GM18502 (cell line): Measurements from ENCODE around the gene LYG1.
A peak's percentile ranks its signal among the peaks of the same experiment; 100 is the strongest.
"Not testable (repeated sequence)": the region's sequence is repeated elsewhere in the genome, so short reads cannot be mapped to it uniquely, and the experiment has no call there.

Experiments used
- ATAC-seq: cut with Tn5 transposase; IDR thresholded peaks from one replicate; pipeline ENCODE4 v1.9.1; 2021; ENCODE audit warnings: mild to moderate bottlenecking; ENCODE audit not compliant: unreplicated experiment, poor library complexity

Gene LYG1

DNA sequence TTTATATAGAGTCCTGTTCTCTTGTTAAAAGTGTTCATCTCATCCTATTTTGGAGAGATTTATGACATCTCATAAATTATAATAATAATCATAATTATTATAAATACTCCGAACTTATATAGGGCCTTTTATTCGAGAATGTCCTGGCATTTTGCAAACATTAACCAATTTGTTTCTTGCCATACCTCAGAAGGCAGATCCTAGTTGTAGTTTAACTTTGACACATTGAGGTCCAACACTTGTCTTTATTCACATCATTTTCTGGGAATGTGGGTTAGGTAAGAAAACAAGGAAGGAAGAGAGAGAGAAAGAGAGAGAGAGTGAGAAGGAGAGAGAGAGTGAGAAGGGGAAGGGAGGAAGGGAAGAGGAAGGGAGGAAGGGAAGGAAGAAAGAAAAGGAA lies at the start of gene LYG1:
Gene LYG1, minus strand, starts transcription at position 101 of the 400 bp plus-strand sequence. CDS start 5,527 bp downstream, outside the sequence.
- ATAC-seq: not testable (repeated sequence)

DNA sequence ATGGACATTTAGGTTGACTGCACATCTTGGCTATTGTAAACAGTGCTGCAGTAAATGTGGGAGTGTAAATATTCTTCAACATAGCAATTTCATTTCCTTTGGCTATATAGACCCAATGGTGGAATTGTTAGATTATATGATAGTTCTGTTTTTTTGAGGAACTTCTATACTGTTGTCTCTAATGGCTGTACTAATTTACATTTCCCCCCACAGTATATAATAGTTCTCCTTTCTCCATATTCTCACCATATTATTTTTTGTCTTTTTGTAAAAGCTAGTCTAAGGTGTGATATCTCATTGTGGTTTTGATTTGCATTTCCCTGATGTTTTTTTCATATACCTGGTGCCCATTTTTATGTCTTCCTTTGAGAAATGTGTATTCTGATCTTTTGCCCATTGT lies 49.2 kb upstream of the LYG1 start:
- no peak for ATAC-seq

DNA sequence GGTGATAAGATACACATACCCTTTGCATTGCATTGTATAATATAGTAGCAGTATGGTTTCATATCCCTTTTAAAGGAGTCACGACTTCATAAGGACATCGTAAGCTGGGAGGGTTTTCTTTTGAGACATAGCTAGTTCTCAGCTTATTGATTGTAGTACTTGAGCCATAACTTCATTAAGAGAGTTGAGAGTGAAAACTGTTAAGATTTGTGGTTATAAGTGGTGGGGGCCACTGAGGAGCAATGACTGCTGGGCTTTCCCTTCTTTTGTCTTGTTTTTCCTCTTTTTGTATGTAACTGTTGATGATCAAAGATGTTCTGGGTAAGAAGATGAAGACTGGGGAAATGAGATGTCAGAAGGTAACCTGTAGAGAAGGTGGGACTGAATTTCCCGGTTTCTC lies 47.2 kb upstream of the LYG1 start:
- no peak for ATAC-seq

DNA sequence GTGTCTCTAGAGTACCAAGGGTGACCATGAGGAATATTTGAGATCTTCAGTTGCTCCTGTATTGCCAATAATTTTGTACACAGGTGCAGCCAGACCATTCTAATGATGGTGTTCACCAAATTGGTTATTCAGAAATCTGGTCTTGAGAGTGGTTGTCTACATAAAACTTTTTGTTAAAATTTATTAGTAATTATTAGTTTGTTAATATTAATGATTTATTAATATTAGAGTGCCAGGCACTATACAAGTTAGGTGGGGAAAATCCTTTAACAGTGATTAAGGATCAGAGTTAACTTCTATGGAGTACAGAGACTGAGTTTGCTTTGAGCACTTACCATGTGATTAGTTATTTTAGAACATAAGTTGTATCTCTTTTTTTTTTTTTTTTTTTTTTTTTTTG lies 45.2 kb upstream of the LYG1 start:
- ATAC-seq: no peak

DNA sequence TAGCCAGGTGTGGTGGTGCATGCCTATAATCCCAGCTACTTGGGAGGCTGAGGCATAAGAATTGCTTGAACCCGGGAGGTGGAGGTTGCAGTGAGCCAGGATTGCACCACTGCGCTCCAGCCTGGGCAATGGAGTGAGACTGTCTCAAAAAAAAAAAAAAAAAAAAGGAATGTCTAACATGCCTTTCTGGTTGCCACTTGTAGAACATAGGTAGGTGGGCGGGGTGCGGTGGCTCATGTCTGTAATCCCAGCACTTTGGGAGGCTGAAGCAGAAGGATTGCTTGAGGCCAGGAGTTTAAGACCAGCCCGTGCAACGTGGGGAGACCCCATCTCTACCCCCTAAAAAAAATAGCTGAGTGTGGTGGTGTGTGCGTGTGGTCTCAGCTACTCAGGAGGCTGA lies 44.4 kb upstream of the LYG1 start:
- ATAC-seq: not testable (repeated sequence)

DNA sequence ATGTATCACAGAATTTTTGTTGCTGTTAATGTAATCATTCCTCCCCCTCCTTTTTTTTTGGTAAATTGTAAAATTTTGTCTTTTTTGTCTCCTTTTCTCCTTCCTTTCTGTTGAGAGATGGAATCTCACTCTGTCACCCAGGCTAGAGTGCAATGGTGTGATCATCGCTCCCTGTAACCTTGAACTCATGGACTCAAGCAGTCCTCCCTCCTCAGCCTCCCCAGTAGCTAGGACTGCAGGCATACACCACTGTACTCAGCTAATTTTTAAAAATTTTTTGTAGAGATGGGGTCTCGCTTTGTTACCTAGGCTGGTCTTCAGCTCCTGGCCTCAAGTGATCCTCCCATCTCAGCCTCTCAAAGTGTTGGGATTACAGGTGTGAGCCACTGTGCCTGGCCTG lies 41.5 kb upstream of the LYG1 start:
- ATAC-seq: no peak

DNA sequence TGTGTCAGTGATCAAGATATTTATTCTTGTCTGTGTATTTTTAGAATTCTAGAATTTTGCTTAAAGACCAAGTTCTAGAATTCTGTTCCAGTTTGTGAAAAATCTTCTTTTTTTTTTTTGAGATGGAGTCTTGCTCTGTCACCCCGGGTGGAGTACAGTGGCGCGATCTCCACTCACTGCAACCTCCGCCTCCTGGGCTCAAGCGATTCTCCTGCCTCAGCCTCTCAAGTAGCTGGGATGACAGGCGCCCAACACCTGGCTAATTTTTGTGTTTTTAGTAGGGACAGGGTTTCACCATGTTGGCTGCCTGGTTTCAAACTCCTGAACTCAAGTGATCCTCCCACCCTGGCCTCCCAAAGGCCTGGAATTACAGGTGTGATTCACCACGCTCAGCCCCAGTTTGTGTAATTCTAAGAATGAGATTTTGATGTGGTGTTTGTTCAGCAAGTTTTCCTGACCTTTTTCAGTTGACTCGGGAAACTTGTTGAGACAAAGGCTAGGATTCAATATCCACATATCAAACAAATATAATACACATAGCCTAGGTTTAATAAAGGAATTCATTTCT lies 39.8 kb upstream of the LYG1 start:
- ATAC-seq: no peak

DNA sequence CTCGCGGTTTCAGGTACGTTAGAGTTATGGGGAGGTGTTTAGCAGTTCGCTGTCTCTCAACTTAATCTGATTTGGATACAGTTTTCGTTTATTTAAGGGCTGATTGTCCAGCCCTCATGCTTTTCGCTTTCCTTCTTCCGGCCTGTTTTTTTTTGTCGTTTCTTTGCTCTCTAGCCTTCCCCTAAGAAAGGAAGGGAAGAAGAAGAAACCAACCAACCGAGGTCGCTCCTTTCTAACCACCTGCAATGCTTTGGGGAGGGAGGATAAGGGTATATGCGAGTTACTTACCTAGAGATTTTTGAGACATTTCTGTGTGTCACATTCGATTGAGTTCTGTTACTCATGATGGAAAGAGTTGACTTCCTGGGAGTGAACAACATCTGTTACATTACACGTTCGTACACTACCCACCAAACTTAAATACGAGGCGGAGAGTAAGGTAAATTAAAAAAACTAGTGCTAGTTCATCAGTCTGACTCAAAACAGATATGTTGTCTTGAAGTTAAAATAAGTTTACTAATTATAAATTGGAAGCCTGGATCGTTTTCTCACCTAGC lies 37.1 kb upstream of the LYG1 start:
- no peak for ATAC-seq

DNA sequence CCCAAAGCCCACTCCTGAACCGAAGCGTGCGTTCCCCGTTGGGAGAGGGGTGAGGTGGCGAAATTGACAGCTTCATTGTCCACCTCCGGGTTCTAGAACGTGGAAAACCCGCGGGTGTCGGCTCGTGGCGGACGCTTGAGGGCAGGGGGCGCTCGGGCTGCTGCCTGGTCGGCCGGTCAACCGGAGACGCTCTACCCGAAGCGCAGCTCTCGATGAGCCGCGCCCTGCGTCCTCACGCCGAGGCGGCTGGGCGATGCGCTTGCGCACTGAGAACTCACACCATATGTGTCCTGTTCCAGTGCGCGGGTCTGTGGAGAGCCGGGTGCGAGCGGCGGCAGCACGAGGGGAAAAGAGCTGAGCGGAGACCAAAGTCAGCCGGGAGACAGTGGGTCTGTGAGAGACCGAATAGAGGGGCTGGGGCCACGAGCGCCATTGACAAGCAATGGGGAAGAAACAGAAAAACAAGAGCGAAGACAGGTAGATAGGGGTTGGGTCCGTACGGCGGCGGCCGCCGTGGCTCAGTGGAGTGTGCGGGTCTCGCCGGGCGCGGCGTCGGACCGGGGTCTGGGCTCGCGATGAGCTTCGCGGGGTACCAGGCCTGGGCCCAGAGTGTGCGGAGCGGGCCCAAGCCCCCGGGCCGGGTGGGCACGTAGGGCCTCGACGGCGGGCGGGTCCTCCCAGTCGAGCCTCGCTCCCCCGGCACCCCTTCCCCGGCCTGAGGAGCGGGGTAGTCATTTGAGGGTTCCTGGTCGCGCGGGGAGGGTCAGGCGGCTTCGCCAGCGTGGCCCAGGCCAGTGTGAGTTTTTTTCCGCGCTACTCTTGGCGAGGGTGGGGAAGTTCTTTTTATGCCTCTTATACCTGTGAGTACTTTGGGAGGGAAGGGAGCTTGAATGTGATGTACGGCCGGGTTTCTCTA lies 36.4 kb upstream of the LYG1 start, which contains the start of gene EIF5B:
Gene EIF5B, plus strand, starts transcription at position 277 of the 916 bp plus-strand sequence. Its CDS starts 166 bp downstream, at position 443.
- ATAC-seq: peak; percentile 61

DNA sequence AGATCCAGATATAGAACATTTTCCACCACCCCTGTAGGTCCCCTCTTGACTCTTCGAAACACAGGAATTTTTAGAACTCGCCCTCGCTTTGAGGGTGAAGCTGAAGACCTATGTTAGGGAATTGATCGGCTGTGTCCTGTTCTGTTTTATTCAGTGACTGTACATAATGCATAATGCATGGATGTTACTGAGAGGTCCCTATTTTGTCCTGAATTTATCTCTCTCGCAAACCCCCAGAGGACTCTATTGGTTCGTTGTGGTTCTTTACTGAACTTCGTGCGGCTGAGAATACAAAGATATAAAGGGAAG lies 35.8 kb upstream of the LYG1 start:
- peak; percentile 14 for ATAC-seq

DNA sequence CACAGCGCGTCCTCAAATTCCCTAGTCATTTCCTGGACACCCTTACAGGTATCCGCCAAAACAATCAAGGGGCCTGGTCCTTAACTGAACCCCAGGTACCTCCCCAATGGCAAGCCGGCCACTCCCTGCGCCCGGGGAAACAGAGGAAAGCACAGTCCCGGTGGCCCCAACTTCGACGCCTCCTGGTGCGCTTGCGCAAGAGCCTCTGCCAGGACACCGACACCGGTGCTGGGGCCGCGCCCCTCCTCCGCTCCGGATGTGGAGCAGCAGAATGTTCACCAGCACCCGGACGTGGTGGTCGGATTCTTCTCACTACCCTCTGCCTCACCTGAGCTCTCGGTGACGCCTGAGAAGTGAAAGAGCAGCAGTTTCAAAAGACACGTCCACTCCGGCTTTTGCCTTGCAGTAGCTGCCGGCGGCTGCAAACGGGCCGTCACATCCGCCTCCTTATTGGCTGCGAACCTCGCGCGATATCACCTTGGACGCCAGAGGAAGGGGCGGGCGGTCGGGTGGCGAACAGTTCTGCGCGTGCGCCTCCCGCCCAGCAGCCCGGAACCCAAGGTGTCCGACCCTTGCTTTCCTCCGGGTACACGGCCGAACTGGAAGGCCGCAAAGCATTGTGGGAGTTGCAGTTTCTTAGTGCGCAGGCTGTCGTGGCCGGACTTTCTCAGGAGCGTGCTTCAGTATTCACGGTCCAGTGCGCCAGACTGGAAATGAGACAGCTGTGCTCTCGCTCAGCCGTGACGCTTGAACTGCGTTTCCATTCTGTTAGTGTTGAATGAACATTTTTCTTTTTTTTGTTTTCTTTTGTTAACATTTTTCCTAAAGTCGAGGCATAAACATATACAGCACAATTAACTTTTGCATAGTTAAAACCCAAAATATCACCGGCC lies 35.2 kb upstream of the LYG1 start, which contains the start of gene TXNDC9:
Gene TXNDC9, minus strand, starts transcription at position 423 of the 893 bp plus-strand sequence. CDS start 3,123 bp downstream, outside the sequence.
- ATAC-seq: peak; percentile 76

DNA sequence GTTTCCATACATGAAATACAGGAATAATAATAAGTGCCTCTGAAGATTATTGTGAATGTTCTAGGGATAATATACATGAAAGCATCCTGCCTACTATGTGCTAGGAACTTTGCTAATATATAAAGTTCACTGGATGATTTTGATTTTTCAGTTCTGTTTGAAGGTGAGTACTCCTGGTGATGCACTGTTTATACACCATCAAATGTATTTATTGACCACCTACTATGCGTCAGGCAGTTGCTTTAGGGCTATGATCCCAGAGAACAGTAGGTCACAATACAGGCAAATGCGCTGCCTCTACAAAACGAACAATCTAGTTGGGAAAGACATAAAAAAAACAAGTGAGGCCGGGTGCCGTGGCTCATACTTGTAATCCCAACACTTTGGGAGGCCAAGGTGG lies 24.4 kb upstream of the LYG1 start:
- no peak for ATAC-seq

DNA sequence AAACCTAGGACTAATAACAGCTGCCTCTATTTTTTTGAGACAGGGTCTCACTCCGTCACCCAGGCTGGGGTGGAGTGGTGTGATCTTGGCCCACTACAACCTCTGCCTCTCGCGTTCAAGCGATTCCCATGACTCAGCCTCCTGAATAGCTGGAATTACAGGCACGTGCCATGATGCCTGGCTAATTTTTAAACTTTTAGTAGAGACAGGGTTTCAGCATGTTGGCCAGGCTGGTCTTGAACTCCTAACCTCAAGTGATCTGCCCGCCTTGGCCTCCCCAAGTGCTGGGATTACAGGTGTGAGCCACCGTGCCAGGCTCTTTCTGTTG lies 16.8 kb upstream of the LYG1 start:
- not testable (repeated sequence) for ATAC-seq

DNA sequence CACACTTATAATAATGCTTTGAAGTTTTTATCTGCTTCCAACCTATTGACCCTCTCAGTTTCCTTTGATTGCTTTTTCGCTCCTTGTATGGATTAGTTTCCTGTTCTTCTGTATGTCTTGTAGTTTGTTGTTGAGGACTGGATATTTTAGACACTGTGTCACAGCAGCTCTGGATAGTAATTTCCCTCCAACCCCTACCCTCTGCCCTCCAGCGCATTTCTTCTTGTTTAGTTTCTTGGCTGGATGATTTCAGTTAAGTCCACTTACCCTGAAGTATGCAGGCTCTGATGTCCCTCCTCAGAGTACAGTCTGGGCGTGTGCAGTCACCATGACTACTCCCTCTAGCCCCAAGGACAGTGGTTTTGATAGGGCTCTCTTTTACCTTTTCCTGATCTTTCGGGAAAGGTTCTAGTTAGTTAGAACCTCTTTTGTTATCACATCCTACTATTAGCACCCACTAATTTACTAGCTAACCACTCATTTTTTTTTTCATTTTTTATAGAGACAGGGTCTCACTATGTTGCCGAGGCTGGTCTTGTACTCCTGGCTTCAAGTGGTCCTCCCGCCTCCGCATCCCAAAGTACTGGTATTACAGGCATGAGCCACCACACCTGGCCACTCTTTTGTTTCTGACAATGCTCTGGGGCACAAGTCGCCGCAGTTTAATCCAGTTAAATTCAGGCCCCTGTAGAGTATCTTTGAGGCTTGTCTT lies 16.3 kb upstream of the LYG1 start:
- ATAC-seq: no peak

DNA sequence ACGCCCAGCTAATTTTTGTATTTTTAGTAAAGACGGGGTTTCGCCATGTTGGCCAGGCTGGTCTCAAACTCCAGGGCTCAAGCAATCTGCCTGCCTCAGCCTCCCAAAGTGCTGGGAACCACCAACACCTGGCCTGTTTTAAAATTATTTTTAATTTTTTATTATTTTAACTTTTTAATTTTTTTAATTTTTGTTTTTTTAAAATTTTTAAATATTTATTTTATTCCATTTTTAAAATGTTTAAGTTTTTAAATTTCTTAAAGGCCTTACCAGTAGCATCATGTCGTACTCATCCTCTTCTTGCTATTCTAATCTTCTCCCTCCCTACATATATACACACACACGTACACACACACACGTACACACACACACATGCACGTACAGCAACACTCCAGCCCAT lies 1.4 kb downstream of the LYG1 start:
- no peak for ATAC-seq

DNA sequence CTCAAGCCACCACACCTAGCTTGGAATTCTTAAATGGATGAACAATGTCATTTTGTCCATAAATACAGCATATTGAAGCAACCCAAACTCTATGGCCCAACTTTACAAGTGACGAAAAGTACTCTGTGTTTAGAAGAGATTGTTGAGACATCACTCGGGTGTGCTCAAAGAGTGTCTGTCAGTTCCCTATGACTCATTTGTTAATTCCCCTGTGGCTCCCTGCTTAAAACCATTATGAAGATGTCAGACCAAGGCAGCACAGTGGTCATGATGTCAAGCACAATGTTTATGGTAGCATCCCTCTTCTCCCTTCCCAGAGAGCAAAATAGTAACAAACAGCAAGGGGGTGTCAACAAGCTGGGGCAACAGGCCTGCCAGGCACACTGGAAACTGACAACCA lies 3.0 kb downstream of the LYG1 start:
- ATAC-seq: no peak

DNA sequence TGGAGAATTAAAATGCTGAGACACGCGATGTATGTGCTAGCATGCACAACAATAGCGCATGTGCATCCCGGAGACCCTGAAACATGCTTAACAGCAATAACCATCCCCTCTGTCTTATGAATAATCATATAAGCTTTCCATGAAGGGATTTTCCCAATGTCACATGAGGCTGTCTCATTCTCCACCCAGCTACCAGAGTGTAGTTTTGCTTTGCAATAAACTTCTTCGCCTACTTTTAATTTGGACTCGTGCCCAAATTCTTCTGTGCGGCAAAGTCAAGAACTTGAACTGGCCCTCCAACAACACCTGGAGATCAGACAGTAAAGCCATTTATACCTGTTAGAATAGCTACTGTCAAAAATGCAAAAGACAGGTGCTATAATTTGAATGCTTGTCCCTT lies 15.5 kb downstream of the LYG1 start:
- ATAC-seq: no peak

DNA sequence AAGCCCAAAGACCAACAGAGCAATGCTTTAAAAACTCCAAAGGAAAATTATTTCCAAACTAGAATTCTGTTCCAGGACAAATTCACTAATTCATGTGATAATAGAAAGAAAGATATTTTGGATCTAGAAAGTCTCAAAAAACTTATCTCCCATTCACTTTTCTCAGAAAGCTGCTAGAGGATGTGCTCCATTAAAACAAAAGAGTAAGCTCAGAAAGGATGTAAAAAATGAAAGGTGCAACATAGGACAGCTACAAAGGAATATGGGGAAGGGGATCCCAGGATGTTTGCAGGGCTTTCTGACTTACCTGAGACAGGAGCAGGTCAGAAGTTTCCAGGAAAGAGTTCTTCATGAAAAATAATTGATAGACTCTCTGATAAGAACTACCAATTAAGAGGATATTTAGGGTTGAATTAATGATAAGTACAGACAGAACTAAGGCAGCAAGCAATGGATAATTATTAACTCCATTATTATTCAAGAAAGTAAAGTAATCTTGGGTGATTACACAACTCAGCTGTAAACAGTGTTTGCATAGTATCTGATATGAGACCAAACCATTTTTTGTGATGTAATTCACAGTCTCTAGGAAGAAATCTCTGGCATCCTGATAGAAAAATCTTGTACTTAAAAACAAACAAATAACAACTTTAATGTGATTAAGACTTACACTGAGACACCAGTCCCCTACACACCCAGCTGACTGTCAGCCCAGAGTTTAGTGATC lies 20.9 kb downstream of the LYG1 start:
- ATAC-seq: no peak

DNA sequence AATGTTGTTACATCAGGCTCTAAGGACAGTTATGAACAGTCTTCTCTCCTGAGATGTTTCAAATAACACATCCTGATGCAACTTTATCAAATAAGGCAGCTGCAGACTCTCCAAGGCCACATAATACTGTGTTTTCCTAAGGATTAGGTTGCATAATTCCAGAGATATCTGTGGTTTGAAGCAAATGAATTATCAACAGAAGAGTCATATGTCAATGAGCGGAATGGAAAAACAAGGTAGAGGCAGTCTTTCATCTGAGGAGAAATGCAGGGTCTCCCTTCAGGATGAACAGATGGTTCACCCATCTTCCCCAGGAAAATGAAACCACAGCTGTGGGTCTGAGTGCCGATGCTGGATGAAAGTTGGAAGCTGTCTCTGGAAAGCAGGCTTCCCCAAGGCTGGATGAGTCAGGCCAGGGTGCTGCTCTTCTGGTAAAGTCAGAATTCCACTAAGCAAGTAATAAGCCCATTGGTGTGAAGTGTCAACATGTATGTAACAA lies 22.2 kb downstream of the LYG1 start:
- no peak for ATAC-seq
